ENCODE results near the gene SPINK5.

- no peak for TF ChIP-seq CTCF (IDR thresholded peaks at IDR 0.05)
- TF ChIP-seq EP300 (IDR thresholded peaks at IDR 0.05), result no peak
- TF ChIP-seq POLR2A (IDR thresholded peaks at IDR 0.05), result no peak
Observed at GRCh38 chr5:148090146-148090772, 26.5 kb downstream of the SPINK5 start.

All from tibial nerve (tissue), 4 donors.